ENCODE data around the gene MYH7. TPM values are rescaled to one million over a fixed set of nuclear protein-coding genes. Genes with fewer than 3 reads are reported as not detected.

Gene MYH7
- total RNA-seq, result not detected in 2 replicates

DNA sequence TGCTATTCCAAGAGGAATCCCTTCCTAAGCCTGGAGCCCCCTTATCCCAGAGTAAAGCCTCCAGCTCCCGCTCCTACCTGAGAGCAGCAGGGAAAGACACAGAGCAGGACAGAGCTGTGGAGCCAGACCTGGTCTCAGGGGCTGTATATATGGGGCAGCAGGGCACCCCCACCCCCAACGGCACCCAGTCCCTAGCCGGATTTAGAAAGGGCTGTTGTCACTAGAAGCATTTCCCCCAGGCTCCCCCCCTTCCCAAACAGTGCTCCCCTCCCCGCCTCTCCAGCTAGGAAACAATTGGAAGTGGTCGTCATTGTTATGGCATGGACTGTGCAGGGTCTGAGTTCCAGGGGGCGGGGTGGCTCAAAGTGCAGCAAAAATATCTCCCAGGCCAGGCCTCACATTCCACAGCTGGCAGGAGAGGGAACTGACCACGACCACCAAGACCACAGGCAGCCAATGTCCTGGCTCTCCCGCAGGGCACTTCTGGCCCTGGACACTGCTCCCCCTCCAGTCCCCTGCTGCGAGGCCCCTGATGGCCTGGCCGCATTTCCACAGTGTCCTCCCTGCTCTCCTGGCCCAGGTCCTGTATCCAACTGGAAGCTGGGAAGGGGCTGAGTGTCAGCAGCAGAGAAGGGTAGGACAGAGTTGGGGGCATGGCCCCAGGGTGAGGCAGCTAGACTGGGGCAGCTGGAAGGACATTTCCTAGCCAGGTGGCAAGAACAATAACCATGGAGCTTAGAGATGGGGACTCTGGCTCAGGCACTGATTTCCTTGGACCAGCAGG is at the start of gene MYH7:
Gene MYH7 (minus strand): TSS at position 118 of the 784 bp plus-strand sequence. CDS start 1,928 bp downstream, outside the sequence.

DNA sequence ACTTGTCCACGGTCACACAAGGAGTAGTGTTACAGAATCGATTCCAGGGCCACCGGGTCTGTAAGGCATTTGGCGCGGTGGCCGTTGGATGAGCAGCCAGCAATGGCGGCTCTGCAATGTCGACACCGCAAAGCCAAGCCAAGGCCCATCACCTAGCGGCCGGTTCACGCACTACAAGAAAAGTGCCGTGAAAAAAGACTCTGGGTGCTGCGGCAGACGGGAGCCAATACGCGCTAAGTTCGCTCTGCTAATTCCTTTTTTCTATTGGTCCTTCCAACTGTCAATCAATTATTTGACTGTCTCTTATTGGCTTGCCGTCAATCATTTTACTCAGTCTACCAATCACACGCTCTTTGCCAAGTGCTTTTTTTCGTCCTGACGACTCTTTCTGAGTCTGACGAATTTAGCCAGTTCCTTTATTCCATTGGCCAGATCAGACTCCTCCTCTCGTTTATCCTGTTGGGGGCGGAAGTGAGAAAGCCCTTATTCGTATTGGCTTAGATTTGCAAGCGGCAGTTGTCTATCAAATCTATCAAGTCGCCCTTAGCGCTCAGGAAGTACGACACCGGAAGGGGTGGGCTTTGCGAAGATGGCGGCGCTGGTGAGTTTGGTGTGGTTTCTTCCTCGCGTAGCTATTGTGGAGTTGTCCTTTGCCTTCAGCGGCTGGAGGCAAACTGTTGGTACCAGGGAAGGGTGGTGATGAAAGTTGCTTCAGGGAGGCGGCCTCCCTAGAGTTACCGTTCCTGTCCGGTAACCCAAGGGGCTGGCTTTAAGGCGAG is 33.9 kb upstream of the MYH7 start, which contains the start of gene NGDN:
Gene NGDN (plus strand): TSS at position 577 of the 779 bp plus-strand sequence. CDS start 13 bp downstream, at position 590.

DNA sequence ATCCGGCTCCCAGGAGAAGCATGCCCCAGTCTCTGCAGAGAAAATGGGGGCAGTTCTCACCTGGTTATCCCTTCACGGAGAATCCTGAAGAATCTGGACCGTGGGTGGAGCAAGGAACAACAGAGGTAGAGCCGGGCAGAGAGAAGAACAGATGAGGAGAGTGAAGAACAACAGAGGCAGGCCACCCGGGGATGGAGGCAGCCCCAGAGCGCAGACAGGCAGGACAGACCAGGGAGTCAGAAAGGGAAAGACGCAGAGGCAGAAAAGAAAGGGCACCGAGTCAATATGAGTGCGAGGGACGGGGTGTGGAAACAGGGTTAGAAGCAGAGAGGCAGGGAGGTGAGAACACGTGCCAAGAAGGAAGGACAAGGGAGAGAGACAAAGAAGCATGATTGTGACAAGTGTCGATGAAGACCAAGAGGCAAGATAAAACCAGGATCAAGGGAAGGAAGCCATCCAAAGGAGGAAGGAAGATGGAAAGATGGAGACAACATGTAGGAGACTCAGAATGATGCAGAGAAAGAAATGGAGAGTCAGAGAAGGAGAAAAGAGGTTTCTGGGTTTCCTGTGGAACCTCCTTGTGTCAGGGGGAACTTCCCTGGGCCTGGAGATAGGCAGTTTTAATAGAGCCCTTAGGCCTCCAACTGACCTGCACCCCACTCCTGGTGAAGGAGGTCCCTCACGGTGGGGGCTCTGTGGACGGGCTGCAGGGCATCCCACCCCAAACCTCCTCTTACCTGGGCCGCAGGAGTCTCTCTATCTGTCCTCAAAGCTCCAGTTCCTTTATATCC is 27.7 kb downstream of the MYH7 start, which contains the start of gene MYH6:
Gene MYH6 (minus strand): TSS at position 758 of the 791 bp plus-strand sequence. CDS start 1,050 bp downstream, outside the sequence.

DNA sequence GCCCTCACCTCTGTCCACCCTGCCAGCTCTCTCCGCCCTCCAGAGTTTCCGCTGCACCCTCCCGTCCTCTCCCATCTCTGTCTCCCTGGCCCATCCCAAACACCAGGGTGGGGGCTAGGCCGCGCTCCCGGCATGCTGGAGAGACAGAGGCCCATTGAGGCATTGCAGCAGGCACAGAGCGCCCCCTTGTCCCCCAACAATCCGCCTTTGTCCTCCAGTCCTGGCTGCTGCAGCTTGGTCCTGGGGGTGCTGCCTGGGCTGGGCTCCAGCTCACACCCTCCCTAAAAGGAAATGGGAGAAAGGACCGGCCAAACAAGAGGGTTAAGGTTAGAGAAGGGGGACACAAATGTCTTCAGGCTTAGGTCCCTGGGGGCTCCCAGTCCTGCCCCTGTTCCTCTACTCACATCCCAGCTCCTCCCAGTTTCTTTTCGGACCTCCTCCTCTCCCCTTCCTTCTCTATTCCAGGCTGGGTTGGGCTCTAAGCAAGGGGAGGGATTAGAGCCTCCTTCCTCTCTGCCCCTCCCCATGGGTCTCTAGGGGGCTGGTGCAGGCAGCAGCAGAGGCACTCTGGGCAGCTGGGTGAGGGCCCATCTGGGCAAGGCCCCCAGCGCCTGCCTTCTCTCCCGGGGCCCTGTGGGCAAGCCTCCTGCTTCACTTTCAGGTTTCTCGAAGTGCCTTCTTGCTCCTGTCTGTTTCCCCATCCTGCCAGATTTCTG is 58.8 kb downstream of the MYH7 start, which contains the start of gene CMTM5:
Gene CMTM5 (plus strand): TSS at position 565 of the 716 bp plus-strand sequence. CDS start 206 bp downstream, outside the sequence.

DNA sequence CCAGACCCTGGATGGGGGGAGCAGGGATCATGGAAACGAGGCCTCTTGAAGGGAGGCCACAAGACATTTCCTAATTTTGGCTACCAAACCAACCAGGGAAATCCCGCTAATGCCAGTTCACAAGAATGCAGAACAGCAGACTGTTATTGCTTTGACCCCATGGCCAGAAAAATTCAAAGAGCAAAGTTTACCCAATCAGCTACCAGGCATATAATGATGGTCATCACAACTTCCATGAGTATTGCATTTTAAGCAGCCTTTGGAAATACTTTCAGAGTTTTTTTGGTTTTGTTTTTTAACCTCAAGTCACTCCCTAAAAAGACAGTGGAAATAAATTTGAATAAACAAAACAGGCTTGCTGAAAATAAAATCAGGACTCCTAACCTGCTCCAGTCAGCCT is 63.0 kb downstream of the MYH7 start, which contains the start of gene IL25:
Gene IL25 (plus strand): TSS at position 301 of the 400 bp plus-strand sequence.

DNA sequence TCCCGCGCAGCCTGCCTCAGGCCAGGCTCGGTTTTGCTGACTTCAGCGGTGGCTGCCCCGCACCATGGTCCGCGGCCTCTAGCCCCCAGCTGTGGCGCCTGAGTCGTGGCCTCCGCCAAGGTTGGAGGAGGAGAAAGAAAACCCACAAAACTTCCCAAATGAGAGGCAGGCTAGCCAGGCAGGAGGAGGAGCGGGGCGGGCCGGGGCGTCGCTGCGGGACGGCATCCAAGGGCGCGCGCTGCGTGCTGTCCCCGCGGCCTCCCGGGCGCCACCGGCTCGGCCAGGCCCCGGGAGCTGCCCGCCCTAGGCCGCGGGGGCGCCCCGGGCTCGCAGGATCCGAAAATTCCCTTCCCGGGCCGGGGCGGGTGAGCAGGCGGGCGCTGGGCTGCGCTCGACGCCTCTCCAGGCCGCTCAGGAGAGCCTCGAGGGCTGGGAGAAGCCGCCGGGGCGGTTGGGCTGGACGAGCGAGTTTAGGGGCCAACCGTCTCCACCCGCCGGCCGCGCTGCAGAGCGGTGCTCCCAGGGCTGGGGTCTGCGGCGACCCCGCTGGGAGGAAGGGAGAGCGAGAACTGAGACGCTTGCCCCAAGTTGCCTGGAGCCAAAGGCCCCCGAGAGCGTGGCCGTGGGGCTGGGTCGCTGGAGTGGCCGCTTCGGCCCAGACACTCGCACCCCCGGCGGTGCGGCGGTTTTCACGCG is 70.3 kb downstream of the MYH7 start, which contains the start of gene EFS:
Gene EFS (minus strand): TSS at position 137 of the 696 bp plus-strand sequence. CDS start 147 bp downstream, outside the sequence.

Other genes with a start within 250 kb of the MYH7 start
- gene RNF212B, start 197.7 kb downstream of the MYH7 start, total RNA-seq, result not detected in 2 replicates
- gene HOMEZ, start 149.5 kb downstream of the MYH7 start, total RNA-seq, result 5.9 and 6.7 TPM in 2 replicates
- gene PPP1R3E, start 132.8 kb downstream of the MYH7 start, total RNA-seq, result 1.00 and 2.1 TPM in 2 replicates
- 7.7 and 11.4 TPM in 2 replicates for gene BCL2L2, start 128.8 kb downstream of the MYH7 start, total RNA-seq
- 61.6 and 76.0 TPM in 2 replicates for gene PABPN1, start 114.2 kb downstream of the MYH7 start, total RNA-seq
- 0.20 TPM in 1 of 2 replicates, not detected in the other for gene SLC22A17, start 82.8 kb downstream of the MYH7 start, total RNA-seq
- not detected in 2 replicates for gene EFS, start 70.5 kb downstream of the MYH7 start, total RNA-seq
- not detected in 2 replicates for gene IL25, start 62.9 kb downstream of the MYH7 start, total RNA-seq
- gene CMTM5, start 58.6 kb downstream of the MYH7 start, total RNA-seq, result not detected in 2 replicates
- gene MYH6, start 27.4 kb downstream of the MYH7 start, total RNA-seq, result 0.05 TPM in 1 of 2 replicates, not detected in the other
- gene NGDN, start 34.0 kb upstream of the MYH7 start, total RNA-seq, result 30.2 and 33.4 TPM in 2 replicates
- gene ZFHX2, start 116.1 kb upstream of the MYH7 start, total RNA-seq, result under 0.01 and 0.69 TPM in 2 replicates
- gene THTPA, start 120.6 kb upstream of the MYH7 start, total RNA-seq, result 5.5 and 8.3 TPM in 2 replicates
- gene AP1G2, start 132.1 kb upstream of the MYH7 start, total RNA-seq, result 16.8 and 20.3 TPM in 2 replicates
- gene JPH4, start 143.1 kb upstream of the MYH7 start, total RNA-seq, result not detected in 2 replicates
- gene DHRS2, start 200.7 kb upstream of the MYH7 start, total RNA-seq, result 0.13 and 0.20 TPM in 2 replicates

Measured in mammary microvascular endothelial cell (primary cell).